GM18505 (cell line): Measurements from ENCODE around the gene ZNF275.
"Not testable (repeated sequence)": the region's sequence is repeated elsewhere in the genome, so short reads cannot be mapped to it uniquely, and the experiment has no call there.

ENCODE experiments used
- ATAC-seq: cut with Tn5 transposase; IDR thresholded peaks from one replicate; pipeline ENCODE4 v1.9.1; 2021; ENCODE audit not compliant: unreplicated experiment
- POLR2A ChIP-seq: IDR thresholded peaks from 4 replicates; pipeline ENCODE4 v1.6.1; 2011; ENCODE audit warnings: borderline replicate concordance; ENCODE audit not compliant: insufficient read depth, insufficient read length; ENCODE audit errors: extremely low read depth

The ZNF275 gene

GRCh38 chrX:153333821-153334653, at the start of gene ZNF275:
TSS of gene ZNF275 (plus strand) at chrX:153334153. CDS start at chrX:153336680, 2,527 bp downstream.
- peak; percentile 75 for TF ChIP-seq POLR2A
- ATAC-seq = peak; percentile 87

- ATAC-seq = not testable (repeated sequence)
These were observed 48.3 kb upstream of the ZNF275 start for GRCh38 chrX:153285678-153286077.

GRCh38 chrX:153288807-153289206, 45.1 kb upstream of the ZNF275 start:
- not testable (repeated sequence) for ATAC-seq

- not testable (repeated sequence) for ATAC-seq
These were observed 40.4 kb upstream of the ZNF275 start for GRCh38 chrX:153293485-153294071.

GRCh38 chrX:153297376-153297775, 36.6 kb upstream of the ZNF275 start:
- TF ChIP-seq POLR2A = no peak
- ATAC-seq = no peak

- no peak for ATAC-seq
- TF ChIP-seq POLR2A = no peak
These were observed 34.1 kb upstream of the ZNF275 start for GRCh38 chrX:153299855-153300254.

GRCh38 chrX:153301746-153302145, 32.2 kb upstream of the ZNF275 start:
- ATAC-seq = no peak
- no peak for TF ChIP-seq POLR2A

- no peak for TF ChIP-seq POLR2A
- no peak for ATAC-seq
These were observed 31.2 kb upstream of the ZNF275 start for GRCh38 chrX:153302796-153303195.

GRCh38 chrX:153303276-153304262, 30.4 kb upstream of the ZNF275 start:
- TF ChIP-seq POLR2A = no peak
- no peak for ATAC-seq

- TF ChIP-seq POLR2A = no peak
These were observed 28.8 kb upstream of the ZNF275 start for GRCh38 chrX:153304988-153305736.

GRCh38 chrX:153305972-153306371, 28.0 kb upstream of the ZNF275 start:
- no peak for TF ChIP-seq POLR2A
- ATAC-seq = no peak

More at GRCh38 chrX:153304988-153305736, 28.8 kb upstream of the ZNF275 start:
- no peak for ATAC-seq

- no peak for TF ChIP-seq POLR2A
- ATAC-seq = no peak
These were observed 27.3 kb upstream of the ZNF275 start for GRCh38 chrX:153306527-153307115.
